ENCODE results near the gene PDE2A.

The PDE2A gene

DNA sequence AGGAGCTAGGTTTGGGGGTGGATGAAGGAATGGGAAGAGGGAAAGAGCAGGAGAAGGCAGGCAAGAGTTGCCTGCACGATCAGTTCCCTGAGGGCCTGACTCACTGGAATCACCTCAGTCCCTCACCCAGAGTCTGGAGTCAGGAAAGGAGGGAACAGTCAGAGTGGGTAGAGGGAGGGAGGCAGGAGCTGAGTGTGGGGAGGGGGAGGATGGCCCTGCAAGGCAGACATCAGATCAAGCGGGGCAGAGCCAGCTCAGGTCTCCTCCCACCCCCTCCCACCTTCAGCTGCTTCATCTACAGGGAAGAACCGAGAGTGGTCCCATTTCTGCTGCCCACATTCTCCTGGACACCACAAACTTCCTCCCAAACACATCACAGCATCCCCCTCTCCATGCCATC is 58.9 kb downstream of the PDE2A start:
- no peak overlapping the region for H3K9ac ChIP-seq (ENCODE audit: low read depth, low read length)
- H3K9me3 ChIP-seq (ENCODE audit: insufficient read depth, low read length, severe bottlenecking): no peaks in the 10 kb centered on the region
- no peak overlapping the region for H3K4me2 ChIP-seq (ENCODE audit: insufficient read depth, low read length)
- ATAC-seq (ENCODE audit: insufficient read depth, low read depth) (no peak), DNase-seq (no peak)
- H4K20me1 ChIP-seq (ENCODE audit: insufficient read depth, low read length): peaks cover 6% of the 10 kb centered on the region; the same call in 1 of the 2 replicates
- H3K4me1 ChIP-seq (ENCODE audit: insufficient read depth, low read length): no peaks in the 10 kb centered on the region
- TF ChIP-seq, protein P1, sequence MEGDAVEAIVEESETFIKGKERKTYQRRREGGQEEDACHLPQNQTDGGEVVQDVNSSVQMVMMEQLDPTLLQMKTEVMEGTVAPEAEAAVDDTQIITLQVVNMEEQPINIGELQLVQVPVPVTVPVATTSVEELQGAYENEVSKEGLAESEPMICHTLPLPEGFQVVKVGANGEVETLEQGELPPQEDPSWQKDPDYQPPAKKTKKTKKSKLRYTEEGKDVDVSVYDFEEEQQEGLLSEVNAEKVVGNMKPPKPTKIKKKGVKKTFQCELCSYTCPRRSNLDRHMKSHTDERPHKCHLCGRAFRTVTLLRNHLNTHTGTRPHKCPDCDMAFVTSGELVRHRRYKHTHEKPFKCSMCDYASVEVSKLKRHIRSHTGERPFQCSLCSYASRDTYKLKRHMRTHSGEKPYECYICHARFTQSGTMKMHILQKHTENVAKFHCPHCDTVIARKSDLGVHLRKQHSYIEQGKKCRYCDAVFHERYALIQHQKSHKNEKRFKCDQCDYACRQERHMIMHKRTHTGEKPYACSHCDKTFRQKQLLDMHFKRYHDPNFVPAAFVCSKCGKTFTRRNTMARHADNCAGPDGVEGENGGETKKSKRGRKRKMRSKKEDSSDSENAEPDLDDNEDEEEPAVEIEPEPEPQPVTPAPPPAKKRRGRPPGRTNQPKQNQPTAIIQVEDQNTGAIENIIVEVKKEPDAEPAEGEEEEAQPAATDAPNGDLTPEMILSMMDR (IDR thresholded peaks at IDR 0.05; ENCODE audit: borderline replicate concordance, extremely low read depth, low read length, poor library complexity, severe bottlenecking): no peak
- no peak for TF ChIP-seq EZH2 (IDR thresholded peaks at IDR 0.05; ENCODE audit: borderline replicate concordance, low read depth, low read length, severe bottlenecking)
- H3K36me3 ChIP-seq (ENCODE audit: insufficient read depth, low read length): no peaks in the 10 kb centered on the region
- H3K4me3 ChIP-seq (ENCODE audit: low read depth in 1 of 2, low read length in 2 of 2): no peak overlapping the region
- no peaks in the 10 kb centered on the region for H3K79me2 ChIP-seq (ENCODE audit: insufficient read depth, low read length)
- peaks cover 27% of the 10 kb centered on the region for H3K27me3 ChIP-seq (ENCODE audit: insufficient read depth, low read length, poor library complexity)
- H3K27ac ChIP-seq (ENCODE audit: low read length): no peak overlapping the region
- no peak overlapping the region for H2AFZ ChIP-seq (ENCODE audit: low read depth, low read length)

DNA sequence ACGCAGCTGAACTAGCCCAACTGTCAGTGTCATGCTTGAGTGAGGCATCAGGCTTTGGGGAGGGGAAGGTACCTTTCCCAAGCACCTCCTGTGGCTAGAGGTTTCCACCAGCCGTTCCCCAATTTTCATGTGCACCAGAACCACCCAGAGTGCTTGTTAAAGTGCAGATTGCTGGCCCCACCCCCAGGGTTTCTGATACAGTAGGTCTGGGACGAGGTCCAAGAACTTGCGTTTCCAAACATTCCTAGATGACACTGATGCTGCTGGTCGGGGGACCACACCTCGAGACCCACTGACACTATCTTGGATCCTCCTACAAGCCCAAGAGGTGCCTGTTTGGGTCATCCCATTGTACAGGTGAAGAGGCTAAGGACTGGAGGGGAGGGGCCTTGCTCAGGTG is 59.8 kb downstream of the PDE2A start:
- H3K27me3 ChIP-seq (ENCODE audit: insufficient read depth, low read length, poor library complexity): peaks cover 27% of the 10 kb centered on the region
- no peak for TF ChIP-seq EZH2 (IDR thresholded peaks at IDR 0.05; ENCODE audit: borderline replicate concordance, low read depth, low read length, severe bottlenecking)
- TF ChIP-seq, protein P1 (IDR thresholded peaks at IDR 0.05; ENCODE audit: borderline replicate concordance, extremely low read depth, low read length, poor library complexity, severe bottlenecking): no peak
- H3K4me2 ChIP-seq (ENCODE audit: insufficient read depth, low read length): no peak overlapping the region

DNA sequence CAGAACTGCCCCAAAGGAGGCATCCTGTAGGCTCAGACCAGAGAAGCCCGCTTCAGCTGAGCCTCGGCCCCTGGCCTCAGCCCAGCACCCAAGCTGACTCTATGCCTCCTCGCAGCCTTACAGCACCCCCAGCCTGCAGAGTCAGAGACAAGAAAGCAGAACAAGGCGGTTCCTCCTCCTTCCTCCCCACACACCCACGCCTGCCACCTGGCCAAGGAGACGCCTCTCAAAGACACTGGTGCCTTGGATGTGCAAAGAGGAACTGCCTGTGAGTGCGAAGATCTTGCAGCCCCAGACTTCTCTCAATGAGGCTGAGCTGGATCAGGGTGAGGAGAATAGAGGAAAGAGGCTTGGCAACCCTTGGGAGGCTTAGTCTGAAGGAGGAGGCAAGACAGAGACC is 60.2 kb downstream of the PDE2A start:
- TF ChIP-seq, protein P1 (IDR thresholded peaks at IDR 0.05; ENCODE audit: borderline replicate concordance, extremely low read depth, low read length, poor library complexity, severe bottlenecking): no peak
- no peak for TF ChIP-seq EZH2 (IDR thresholded peaks at IDR 0.05; ENCODE audit: borderline replicate concordance, low read depth, low read length, severe bottlenecking)
- no peaks in the 10 kb centered on the region for H3K4me1 ChIP-seq (ENCODE audit: insufficient read depth, low read length)
- no peak overlapping the region for H2AFZ ChIP-seq (ENCODE audit: low read depth, low read length)
- no peak overlapping the region for H3K4me3 ChIP-seq (ENCODE audit: low read depth in 1 of 2, low read length in 2 of 2)
- no peaks in the 10 kb centered on the region for H3K79me2 ChIP-seq (ENCODE audit: insufficient read depth, low read length)
- peaks cover 6% of the 10 kb centered on the region for H4K20me1 ChIP-seq (ENCODE audit: insufficient read depth, low read length)
- H3K36me3 ChIP-seq (ENCODE audit: insufficient read depth, low read length): no peaks in the 10 kb centered on the region
- H3K27me3 ChIP-seq (ENCODE audit: insufficient read depth, low read length, poor library complexity): peaks cover 27% of the 10 kb centered on the region
- H3K9ac ChIP-seq (ENCODE audit: low read depth, low read length): no peak overlapping the region
- DNase-seq: no peak
- no peak overlapping the region for H3K4me2 ChIP-seq (ENCODE audit: insufficient read depth, low read length)
- no peak for ATAC-seq (ENCODE audit: insufficient read depth, low read depth)
- no peak overlapping the region for H3K27ac ChIP-seq (ENCODE audit: low read length)
- no peaks in the 10 kb centered on the region for H3K9me3 ChIP-seq (ENCODE audit: insufficient read depth, low read length, severe bottlenecking)

More for the DNA sequence above, 59.8 kb downstream of the PDE2A start:
- no peaks in the 10 kb centered on the region for H3K79me2 ChIP-seq (ENCODE audit: insufficient read depth, low read length)
- H2AFZ ChIP-seq (ENCODE audit: low read depth, low read length): no peak overlapping the region
- no peaks in the 10 kb centered on the region for H3K9me3 ChIP-seq (ENCODE audit: insufficient read depth, low read length, severe bottlenecking)
- no peak overlapping the region for H3K4me3 ChIP-seq (ENCODE audit: low read depth in 1 of 2, low read length in 2 of 2)
- no peaks in the 10 kb centered on the region for H3K4me1 ChIP-seq (ENCODE audit: insufficient read depth, low read length)
- H3K9ac ChIP-seq (ENCODE audit: low read depth, low read length): no peak overlapping the region
- peaks cover 6% of the 10 kb centered on the region; the same call in 1 of the 2 replicates for H4K20me1 ChIP-seq (ENCODE audit: insufficient read depth, low read length)
- H3K27ac ChIP-seq (ENCODE audit: low read length): no peak overlapping the region
- no peak for DNase-seq
- ATAC-seq (ENCODE audit: insufficient read depth, low read depth): no peak
- no peaks in the 10 kb centered on the region for H3K36me3 ChIP-seq (ENCODE audit: insufficient read depth, low read length)

DNA sequence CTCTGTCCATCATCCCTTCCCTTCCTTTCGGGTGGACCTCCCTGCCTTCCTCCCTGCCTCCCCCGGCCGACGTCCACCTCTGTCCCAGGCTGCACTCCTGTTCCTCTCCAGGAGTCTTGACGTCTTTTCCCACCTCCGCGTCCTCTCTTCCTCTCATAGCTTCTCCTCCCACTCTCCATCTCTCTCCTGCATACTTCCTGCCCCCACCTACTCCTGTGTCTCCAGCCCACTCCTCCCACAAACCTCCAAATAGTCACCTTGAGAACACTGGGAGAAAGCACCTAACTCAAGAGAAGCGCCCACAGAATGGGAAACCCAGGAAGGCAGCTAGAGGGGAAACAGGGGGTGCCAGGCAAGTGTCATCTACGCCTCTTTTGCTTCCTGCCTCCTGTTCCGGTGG is 60.8 kb downstream of the PDE2A start:
- H4K20me1 ChIP-seq (ENCODE audit: insufficient read depth, low read length): peaks cover 6% of the 10 kb centered on the region
- H3K27ac ChIP-seq (ENCODE audit: low read length): no peak overlapping the region
- no peak overlapping the region for H3K4me2 ChIP-seq (ENCODE audit: insufficient read depth, low read length)
- no peak for TF ChIP-seq EZH2 (IDR thresholded peaks at IDR 0.05; ENCODE audit: borderline replicate concordance, low read depth, low read length, severe bottlenecking)
- TF ChIP-seq, protein P1 (IDR thresholded peaks at IDR 0.05; ENCODE audit: borderline replicate concordance, extremely low read depth, low read length, poor library complexity, severe bottlenecking): no peak
- H3K27me3 ChIP-seq (ENCODE audit: insufficient read depth, low read length, poor library complexity): peaks cover 27% of the 10 kb centered on the region
- H3K4me1 ChIP-seq (ENCODE audit: insufficient read depth, low read length): no peaks in the 10 kb centered on the region
- H2AFZ ChIP-seq (ENCODE audit: low read depth, low read length): no peak overlapping the region
- H3K79me2 ChIP-seq (ENCODE audit: insufficient read depth, low read length): no peaks in the 10 kb centered on the region
- no peaks in the 10 kb centered on the region for H3K36me3 ChIP-seq (ENCODE audit: insufficient read depth, low read length)
- no peak overlapping the region for H3K9ac ChIP-seq (ENCODE audit: low read depth, low read length)
- H3K4me3 ChIP-seq (ENCODE audit: low read depth in 1 of 2, low read length in 2 of 2): no peak overlapping the region
- H3K9me3 ChIP-seq (ENCODE audit: insufficient read depth, low read length, severe bottlenecking): no peaks in the 10 kb centered on the region
- ATAC-seq (ENCODE audit: insufficient read depth, low read depth) (no peak), DNase-seq (no peak)
